Measurements from ENCODE around the gene CBFA2T3. TPM values are rescaled to one million over a fixed set of nuclear protein-coding genes. Genes with fewer than 3 reads are reported as not detected.
A peak's percentile ranks its signal among the peaks of the same experiment; 100 is the strongest.

CBFA2T3 gene
- total RNA-seq, 1 experiment from 2014 or later: 0.03 TPM

- no peak for DNase-seq (ENCODE audit: low spot score)
Measured at GRCh38 chr16:88863426-88863825, 113.6 kb downstream of the CBFA2T3 start.

- DNase-seq (ENCODE audit: low spot score): no peak
Measured at GRCh38 chr16:88862968-88863367, 114.0 kb downstream of the CBFA2T3 start.

- DNase-seq (ENCODE audit: low spot score): no peak
Measured at GRCh38 chr16:88861359-88861758, 115.6 kb downstream of the CBFA2T3 start.

- no peak for DNase-seq (ENCODE audit: low spot score)
Measured at GRCh38 chr16:88859381-88860091, 117.5 kb downstream of the CBFA2T3 start.

- DNase-seq (ENCODE audit: low spot score): peak; percentile 83
Measured at GRCh38 chr16:88857728-88858339, 119.2 kb downstream of the CBFA2T3 start.

- peak; percentile 96 for DNase-seq (ENCODE audit: low spot score)
Measured at GRCh38 chr16:88856828-88857727, 119.9 kb downstream of the CBFA2T3 start, which contains the start of the genes GALNS and TRAPPC2L. Gene GALNS, minus strand, starts transcription at chr16:88856947. Its CDS starts 70 bp downstream, at chr16:88856877. Gene TRAPPC2L, plus strand, starts transcription at chr16:88857127. Its CDS starts 24 bp downstream, at chr16:88857151.

- DNase-seq (ENCODE audit: low spot score): no peak
Measured at GRCh38 chr16:88856122-88856827, 120.7 kb downstream of the CBFA2T3 start.

GRCh38 chr16:88855736-88856121, 121.3 kb downstream of the CBFA2T3 start:
- DNase-seq (ENCODE audit: low spot score): no peak

- DNase-seq (ENCODE audit: low spot score): no peak
Measured at GRCh38 chr16:88855176-88855575, 121.8 kb downstream of the CBFA2T3 start.

GRCh38 chr16:88854306-88855111, 122.5 kb downstream of the CBFA2T3 start:
- DNase-seq (ENCODE audit: low spot score): no peak

GRCh38 chr16:88853325-88853941, 123.6 kb downstream of the CBFA2T3 start:
- DNase-seq (ENCODE audit: low spot score): no peak

- no peak for DNase-seq (ENCODE audit: low spot score)
Measured at GRCh38 chr16:88851616-88852015, 125.4 kb downstream of the CBFA2T3 start.

- DNase-seq (ENCODE audit: low spot score): no peak
Measured at GRCh38 chr16:88850531-88851199, 126.3 kb downstream of the CBFA2T3 start.

- no peak for DNase-seq (ENCODE audit: low spot score)
Measured at GRCh38 chr16:88848557-88848956, 128.4 kb downstream of the CBFA2T3 start.

- no peak for DNase-seq (ENCODE audit: low spot score)
Measured at GRCh38 chr16:88847654-88848053, 129.4 kb downstream of the CBFA2T3 start.

- no peak for DNase-seq (ENCODE audit: low spot score)
Measured at GRCh38 chr16:88846088-88846487, 130.9 kb downstream of the CBFA2T3 start.

GRCh38 chr16:88844419-88845036, 132.5 kb downstream of the CBFA2T3 start:
- no peak for DNase-seq (ENCODE audit: low spot score)

GRCh38 chr16:88843256-88843655, 133.8 kb downstream of the CBFA2T3 start:
- no peak for DNase-seq (ENCODE audit: low spot score)

- DNase-seq (ENCODE audit: low spot score): no peak
Measured at GRCh38 chr16:88842806-88843205, 134.2 kb downstream of the CBFA2T3 start.

All from HT-29 (cell line).